Measurements from ENCODE around the gene QPRT.

DNA sequence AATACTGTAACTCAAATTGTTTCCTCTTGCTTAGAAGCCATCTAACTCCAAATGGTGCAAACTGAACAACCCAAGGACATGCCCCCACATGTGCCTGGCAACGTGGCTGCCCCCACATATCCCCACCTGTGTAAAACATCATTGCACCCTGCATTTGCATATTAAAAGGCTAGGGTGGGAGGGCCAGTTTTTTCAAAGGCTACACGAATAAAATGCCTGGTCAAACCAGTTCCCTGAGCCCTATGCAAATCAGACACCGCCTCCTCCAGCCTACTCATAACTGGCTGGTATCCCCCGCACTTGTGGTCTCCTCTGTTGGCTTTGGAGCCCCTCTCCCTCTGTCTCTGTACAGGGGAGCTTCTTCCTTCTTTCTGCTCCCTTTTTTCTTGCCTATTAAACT, 40.1 kb downstream of the QPRT start:
- no peak for TF ChIP-seq CTCF (IDR thresholded peaks at IDR 0.05; ENCODE audit: low read depth, low read length, poor library complexity, severe bottlenecking)
- no peak for TF ChIP-seq EZH2phosphoT487 (IDR thresholded peaks at IDR 0.05; ENCODE audit: borderline replicate concordance, low read length)

All from DOHH2 (cell line).